GM18870 (cell line): ENCODE results near the gene TMEM40.
"Not testable (repeated sequence)": the region's sequence is repeated elsewhere in the genome, so short reads cannot be mapped to it uniquely, and the experiment has no call there.

Experiments used
- ATAC-seq: cut with Tn5 transposase; IDR thresholded peaks from one replicate; pipeline ENCODE4 v1.9.1; 2021; ENCODE audit warnings: moderate library complexity; ENCODE audit not compliant: unreplicated experiment

The TMEM40 gene

GRCh38 chr3:12759097-12759679 lies at the start of gene TMEM40:
TSS of gene TMEM40 (minus strand) at chr3:12759259. CDS start at chr3:12749832, 9,427 bp downstream.
- ATAC-seq: no peak

GRCh38 chr3:12808587-12808986 lies 49.5 kb upstream of the TMEM40 start:
- ATAC-seq: no peak

- no peak for ATAC-seq
Observed at GRCh38 chr3:12807601-12808359, 48.7 kb upstream of the TMEM40 start.

GRCh38 chr3:12807066-12807465 lies 48.0 kb upstream of the TMEM40 start:
- ATAC-seq: no peak

- no peak for ATAC-seq
Observed at GRCh38 chr3:12803371-12803770, 44.3 kb upstream of the TMEM40 start.

- ATAC-seq: no peak
Observed at GRCh38 chr3:12799525-12800440, 40.7 kb upstream of the TMEM40 start.

GRCh38 chr3:12798559-12799179 lies 39.6 kb upstream of the TMEM40 start:
- no peak for ATAC-seq

GRCh38 chr3:12797892-12798558 lies 39.0 kb upstream of the TMEM40 start:
- no peak for ATAC-seq

GRCh38 chr3:12797124-12797891 lies 38.2 kb upstream of the TMEM40 start:
- ATAC-seq: no peak

GRCh38 chr3:12796171-12797123 lies 37.4 kb upstream of the TMEM40 start, which contains the start of gene CAND2:
TSS of gene CAND2 (plus strand) at chr3:12796680. CDS start at chr3:12796721, 41 bp downstream.
- no peak for ATAC-seq

GRCh38 chr3:12793701-12794100 lies 34.6 kb upstream of the TMEM40 start:
- ATAC-seq: no peak

- ATAC-seq: no peak
Observed at GRCh38 chr3:12791430-12791829, 32.4 kb upstream of the TMEM40 start.

- ATAC-seq: not testable (repeated sequence)
Observed at GRCh38 chr3:12787967-12788690, 29.1 kb upstream of the TMEM40 start.

GRCh38 chr3:12787346-12787745 lies 28.3 kb upstream of the TMEM40 start:
- ATAC-seq: not testable (repeated sequence)

- ATAC-seq: no peak
Observed at GRCh38 chr3:12785096-12785495, 26.0 kb upstream of the TMEM40 start.

- ATAC-seq: no peak
Observed at GRCh38 chr3:12782172-12782815, 23.2 kb upstream of the TMEM40 start.

- ATAC-seq: no peak
Observed at GRCh38 chr3:12780751-12781150, 21.7 kb upstream of the TMEM40 start.
